A673 (cell line): ENCODE results near the gene PRAC1.

Experiments used
- EZH2 ChIP-seq: fragments of 200-600 bp; sonication (generic); IDR thresholded peaks from 2 replicates; pipeline ENCODE4 v1.6.1; 2017; ENCODE audit warnings: borderline replicate concordance, low read depth, mild to moderate bottlenecking, mixed read lengths, antibody characterized with exemption, low read length; ENCODE audit not compliant: poor library complexity, severe bottlenecking
- TF ChIP-seq, protein P1 (sequence below): fragments of 300-800, 200-600 bp; sonication (generic); conservative IDR thresholded peaks from 2 replicates; pipeline ENCODE4 v1.5.1; 2017; ENCODE audit warnings: low read depth, mild to moderate bottlenecking, antibody characterized with exemption, low read length, moderate library complexity, mixed read lengths

DNA sequence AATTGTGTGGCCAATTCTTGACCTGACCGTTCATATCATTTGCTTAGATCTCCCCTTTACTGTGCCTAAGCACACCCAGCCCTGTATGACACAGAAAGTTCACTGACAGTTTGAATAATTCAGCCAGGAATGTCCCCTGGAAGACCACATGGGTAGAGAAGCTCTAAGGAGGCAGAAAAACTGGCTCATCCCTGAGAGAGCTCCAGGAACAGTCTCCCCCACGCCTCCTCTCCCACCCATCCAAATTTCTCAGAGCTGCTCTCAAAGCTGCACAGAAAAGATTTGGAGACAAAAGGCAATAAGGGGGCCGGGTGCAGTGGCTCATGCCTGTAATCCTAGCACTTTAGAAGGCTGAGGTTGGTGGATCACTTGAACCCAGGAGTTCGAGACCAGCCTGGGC is 11.2 kb downstream of the PRAC1 start:
- TF ChIP-seq, protein P1, sequence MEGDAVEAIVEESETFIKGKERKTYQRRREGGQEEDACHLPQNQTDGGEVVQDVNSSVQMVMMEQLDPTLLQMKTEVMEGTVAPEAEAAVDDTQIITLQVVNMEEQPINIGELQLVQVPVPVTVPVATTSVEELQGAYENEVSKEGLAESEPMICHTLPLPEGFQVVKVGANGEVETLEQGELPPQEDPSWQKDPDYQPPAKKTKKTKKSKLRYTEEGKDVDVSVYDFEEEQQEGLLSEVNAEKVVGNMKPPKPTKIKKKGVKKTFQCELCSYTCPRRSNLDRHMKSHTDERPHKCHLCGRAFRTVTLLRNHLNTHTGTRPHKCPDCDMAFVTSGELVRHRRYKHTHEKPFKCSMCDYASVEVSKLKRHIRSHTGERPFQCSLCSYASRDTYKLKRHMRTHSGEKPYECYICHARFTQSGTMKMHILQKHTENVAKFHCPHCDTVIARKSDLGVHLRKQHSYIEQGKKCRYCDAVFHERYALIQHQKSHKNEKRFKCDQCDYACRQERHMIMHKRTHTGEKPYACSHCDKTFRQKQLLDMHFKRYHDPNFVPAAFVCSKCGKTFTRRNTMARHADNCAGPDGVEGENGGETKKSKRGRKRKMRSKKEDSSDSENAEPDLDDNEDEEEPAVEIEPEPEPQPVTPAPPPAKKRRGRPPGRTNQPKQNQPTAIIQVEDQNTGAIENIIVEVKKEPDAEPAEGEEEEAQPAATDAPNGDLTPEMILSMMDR: no peak
- TF ChIP-seq EZH2: no peak
